B cell (primary cell): ENCODE measurements around the gene CCNB3. TPM values are rescaled to one million over a fixed set of nuclear protein-coding genes. Genes with fewer than 3 reads are reported as not detected.

Source experiments
- ATAC-seq: fragments of 200-7000 bp; cut with Tn5 transposase; one replicate; pipeline ENCODE4 v1.10.0; 2021; ENCODE audit warnings: low read depth, mild to moderate bottlenecking, moderate number of reproducible peaks, moderate library complexity
- CTCF ChIA-PET: fragments of 350-600 bp; sonication (Branson Sonifier 250); formaldehyde crosslinking; loops from one replicate; lab custom pipeline; 2021; ENCODE audit warnings: antibody characterized with exemption, inconsistent platforms; lab: Charles Lee
- POLR2A ChIA-PET: fragments of 350-600 bp; sonication (Branson Sonifier 250); formaldehyde crosslinking; loops from one replicate; lab custom pipeline; 2021; ENCODE audit warnings: antibody characterized with exemption; lab: Charles Lee
- DNase-seq: peaks from one replicate; pipeline ENCODE4 v3.0.0; 2013
- H2AFZ ChIP-seq: 2 replicates; pipeline ENCODE4 v1.6.1; 2012; ENCODE audit warnings: mild to moderate bottlenecking, low read depth, low read length; ENCODE audit not compliant: insufficient read depth, poor library complexity, severe bottlenecking
- H3K27ac ChIP-seq, 2 donors: 1 replicate in 1 of 2; 2 replicates in 1 of 2; pipeline ENCODE4 v1.5.1; 2012 to 2013; ENCODE audit warnings: low read length in 2 of 2, mild to moderate bottlenecking in 2 of 2, moderate library complexity in 1 of 2
- H3K27me3 ChIP-seq, 4 experiments: fragments of 200-600 bp in 1 of 4; sonication (generic) in 1 of 4; replicated peaks in 1 of 4; 1 replicate in 2 of 4; 2 replicates in 2 of 4; pipeline versions ENCODE4 v1.6.1 to v1.7.0; 2013 to 2016; ENCODE audit warnings: low read length in 3 of 4, mild to moderate bottlenecking in 2 of 4, mixed read lengths in 1 of 4, moderate library complexity in 1 of 4; ENCODE audit not compliant: insufficient read depth in 4 of 4, control insufficient read depth in 3 of 4; ENCODE audit errors: control extremely low read depth in 1 of 4
- H3K36me3 ChIP-seq, 2 experiments: replicated peaks in 1 of 2; 1 replicate in 1 of 2; 2 replicates in 1 of 2; pipeline versions ENCODE4 v1.6.1 to v1.7.1; 2013; ENCODE audit warnings: low read length in 1 of 2; ENCODE audit not compliant: insufficient read depth in 2 of 2, control insufficient read depth in 1 of 2; ENCODE audit errors: control extremely low read depth in 1 of 2, extremely low read depth in 1 of 2
- H3K4me1 ChIP-seq, 2 donors: fragments of 200-600 bp in 1 of 2; sonication (generic) in 1 of 2; 1 replicate in 1 of 2; 2 replicates in 1 of 2; pipeline versions ENCODE4 v1.5.1 to v1.6.1; 2013 to 2017; ENCODE audit warnings: low read length in 2 of 2; ENCODE audit not compliant: control insufficient read depth in 2 of 2, insufficient read depth in 2 of 2
- H3K4me2 ChIP-seq: replicated peaks from 2 replicates; pipeline ENCODE3; 2012; ENCODE audit warnings: mild to moderate bottlenecking, low read depth, low read length; ENCODE audit not compliant: poor library complexity, severe bottlenecking
- H3K4me3 ChIP-seq, 5 experiments: fragments of 200-600 bp in 1 of 5; sonication (generic) in 1 of 5; 1 replicate in 3 of 5; 2 replicates in 2 of 5; pipeline versions ENCODE4 v1.5.1 to v1.7.0; 2011 to 2016; ENCODE audit warnings: low read length in 4 of 5, mild to moderate bottlenecking in 4 of 5, low read depth in 2 of 5, control low read depth in 1 of 5, moderate library complexity in 1 of 5; ENCODE audit not compliant: insufficient read depth in 1 of 5; ENCODE audit errors: control extremely low read depth in 1 of 5, extremely low read depth in 1 of 5
- H3K79me2 ChIP-seq: fragments of 200-600 bp; sonication (generic); one replicate; pipeline ENCODE4 v1.6.0; 2016; ENCODE audit warnings: low read length; ENCODE audit not compliant: control insufficient read depth, insufficient read depth
- H3K9ac ChIP-seq: fragments of 200-600 bp; sonication (generic); 2 replicates; pipeline ENCODE4 v1.6.1; 2017; ENCODE audit warnings: mild to moderate bottlenecking, low read length, moderate library complexity
- H3K9me3 ChIP-seq, 3 donors: one replicate each; pipeline versions ENCODE4 v1.6.1 to v1.7.1; 2013; ENCODE audit warnings: low read length in 2 of 3; ENCODE audit not compliant: control insufficient read depth in 2 of 3, insufficient read depth in 1 of 3; ENCODE audit errors: control extremely low read depth in 1 of 3
- H4K20me1 ChIP-seq: 2 replicates; pipeline ENCODE4 v1.6.0; 2012; ENCODE audit warnings: mild to moderate bottlenecking, low read length; ENCODE audit not compliant: insufficient read depth, control insufficient read depth, poor library complexity, severe bottlenecking
- H3K27ac Mint-ChIP-seq: one replicate; pipeline ENCODE4 v1.8.0; 2021; ENCODE audit warnings: mixed read lengths
- H3K27me3 Mint-ChIP-seq: one replicate; pipeline ENCODE4 v1.8.0; 2021; ENCODE audit warnings: mixed read lengths
- H3K4me1 Mint-ChIP-seq: one replicate; pipeline ENCODE4 v1.8.0; 2021; ENCODE audit warnings: mixed read lengths
- H3K4me3 Mint-ChIP-seq: one replicate; pipeline ENCODE4 v1.8.0; 2021; ENCODE audit warnings: mixed read lengths
- H3K9me3 Mint-ChIP-seq: one replicate; pipeline ENCODE4 v1.8.0; 2022; ENCODE audit warnings: mixed read lengths; ENCODE audit not compliant: insufficient read depth
- EZH2 ChIP-seq: IDR thresholded peaks from 2 replicates; pipeline ENCODE4 v1.6.1; 2012; ENCODE audit warnings: borderline replicate concordance, low read depth, mild to moderate bottlenecking, moderate library complexity, low read length; ENCODE audit not compliant: insufficient read depth, poor library complexity, severe bottlenecking
- WGBS: methylation state at CpG from one replicate; pipeline ENCODE4 v1.1.5; 2013; ENCODE audit warnings: missing lambda C conversion rate; ENCODE audit not compliant: insufficient coverage; 5-methylcytosine and 5-hydroxymethylcytosine counted together
- intact Hi-C: fragments of 100-400 bp; cut with micrococcal nuclease; formaldehyde crosslinking; loops from one replicate; pipeline ENCODE4 v1.10.0; 2022
- polyA plus RNA-seq: library from polyadenylated mRNA; depleted of rRNA; stranded (reverse); fragments of >200 nt; gene quantifications from 2 replicates; pipeline ENCODE4 v1.2.3, GENCODE V29; 2012
- total RNA-seq, 2 donors: library from RNA; stranded (reverse); fragments of 120-200 nt in 1 of 2; gene quantifications; 1 replicate in 1 of 2; 2 replicates in 1 of 2; pipeline versions ENCODE4 v1.2.3 to v1.2.4, GENCODE V29; 2013 to 2022
- TF ChIP-seq, protein P1 (sequence below): fragments of 200-600 bp; IDR thresholded peaks from one replicate; pipeline ENCODE4 v1.8.0; 2022; ENCODE audit warnings: antibody characterized with exemption, mild to moderate bottlenecking

Gene CCNB3
- total and polyA plus RNA-seq, 2 donors (not counting 1 experiment from before 2014, with no cell fraction given): 0.07 to 0.19 TPM

DNA sequence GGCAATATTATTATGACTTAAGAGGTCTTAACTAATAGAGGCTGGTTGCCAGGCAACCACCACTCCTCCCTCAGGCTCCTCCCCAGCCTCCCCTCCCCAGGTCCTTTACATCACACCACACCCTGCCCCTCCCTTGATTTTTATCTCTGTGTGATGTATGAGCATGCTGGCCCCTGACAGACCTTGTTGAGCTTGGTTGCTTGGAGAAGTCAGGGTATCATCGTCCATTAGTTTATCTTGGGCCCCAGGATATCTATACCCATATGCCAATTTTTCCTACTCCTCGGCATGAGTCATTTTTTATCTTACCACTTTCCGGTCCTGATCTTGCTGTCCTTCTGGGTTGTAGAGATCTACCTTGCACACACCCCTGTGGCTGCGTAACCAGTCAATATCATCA lies 6.2 kb upstream of the CCNB3 start:
- intact Hi-C loops: no loop called here
- Histone ChIP-seq H3K9me3 (no peaks in the 10 kb centered on the region), H3K79me2 (no peaks in the 10 kb centered on the region), H3K4me3 (no peak overlapping the region), H3K4me1 (no peaks in the 10 kb centered on the region), H3K27me3 (no peaks in the 10 kb centered on the region), H2AFZ (no peak overlapping the region), H3K27ac (no peak overlapping the region), H4K20me1 (no peaks in the 10 kb centered on the region), H3K9ac (no peak overlapping the region), H3K36me3 (no peaks in the 10 kb centered on the region), H3K4me2 (no peak overlapping the region)
- ATAC-seq: no peak
- ChIA-PET POLR2A (no interaction called here), CTCF (no interaction called here)
- H3K4me3 Mint-ChIP-seq: no peak overlapping the region
- WGBS: 100% methylated on average over 2 of the region's 4 CpGs
- no peak for TF ChIP-seq EZH2
- TF ChIP-seq, protein P1, sequence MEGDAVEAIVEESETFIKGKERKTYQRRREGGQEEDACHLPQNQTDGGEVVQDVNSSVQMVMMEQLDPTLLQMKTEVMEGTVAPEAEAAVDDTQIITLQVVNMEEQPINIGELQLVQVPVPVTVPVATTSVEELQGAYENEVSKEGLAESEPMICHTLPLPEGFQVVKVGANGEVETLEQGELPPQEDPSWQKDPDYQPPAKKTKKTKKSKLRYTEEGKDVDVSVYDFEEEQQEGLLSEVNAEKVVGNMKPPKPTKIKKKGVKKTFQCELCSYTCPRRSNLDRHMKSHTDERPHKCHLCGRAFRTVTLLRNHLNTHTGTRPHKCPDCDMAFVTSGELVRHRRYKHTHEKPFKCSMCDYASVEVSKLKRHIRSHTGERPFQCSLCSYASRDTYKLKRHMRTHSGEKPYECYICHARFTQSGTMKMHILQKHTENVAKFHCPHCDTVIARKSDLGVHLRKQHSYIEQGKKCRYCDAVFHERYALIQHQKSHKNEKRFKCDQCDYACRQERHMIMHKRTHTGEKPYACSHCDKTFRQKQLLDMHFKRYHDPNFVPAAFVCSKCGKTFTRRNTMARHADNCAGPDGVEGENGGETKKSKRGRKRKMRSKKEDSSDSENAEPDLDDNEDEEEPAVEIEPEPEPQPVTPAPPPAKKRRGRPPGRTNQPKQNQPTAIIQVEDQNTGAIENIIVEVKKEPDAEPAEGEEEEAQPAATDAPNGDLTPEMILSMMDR: no peak
- DNase-seq: no peak
- H3K27ac Mint-ChIP-seq: no peak overlapping the region
- no peaks in the 10 kb centered on the region for H3K9me3 Mint-ChIP-seq
- H3K4me1 Mint-ChIP-seq: peaks cover under 1% of the 10 kb centered on the region
- H3K27me3 Mint-ChIP-seq: peaks cover 18% of the 10 kb centered on the region

DNA sequence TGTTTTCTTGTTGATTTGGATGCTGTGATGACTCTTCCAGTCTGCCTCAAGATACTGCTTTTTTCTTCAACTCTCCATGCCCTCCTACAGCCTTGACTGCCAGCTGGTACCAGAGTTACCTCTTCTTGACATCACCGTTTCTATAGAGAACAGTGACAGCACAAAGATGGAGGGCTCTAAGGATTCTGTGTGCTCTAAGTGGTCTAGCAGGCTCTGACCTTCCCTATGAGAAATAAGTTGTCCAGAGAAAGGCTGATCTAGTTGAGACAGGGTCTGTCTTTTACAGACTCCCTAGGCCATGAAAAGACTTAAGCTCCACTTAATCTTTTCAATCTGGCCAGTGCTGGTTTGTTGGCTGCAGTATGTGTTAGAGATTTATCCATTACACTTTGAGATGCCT lies 3.7 kb upstream of the CCNB3 start, which contains the start of gene AKAP4:
TSS of gene AKAP4 (minus strand) at position 101 of the 400 bp plus-strand sequence. CDS start 118 bp downstream, outside the sequence.
- no peak within 1 kb of the TSS for H2AFZ ChIP-seq
- no peaks in the 10 kb centered on the region for H3K9me3 ChIP-seq
- no peaks in the 10 kb centered on the region for H3K27me3 ChIP-seq
- H3K27ac ChIP-seq: no peak within 1 kb of the TSS
- no peaks in the 10 kb centered on the region for H3K9me3 Mint-ChIP-seq
- no peak within 1 kb of the TSS for H3K27ac Mint-ChIP-seq
- no peaks in the 10 kb centered on the region for H4K20me1 ChIP-seq
- TF ChIP-seq, protein P1: no peak
- no peak for TF ChIP-seq EZH2
- no peak within 1 kb of the TSS for H3K4me3 ChIP-seq
- CTCF ChIA-PET: no interaction called here
- WGBS: no CpG with 5 or more reads among the region's 1 CpG
- POLR2A ChIA-PET: no interaction called here
- no peak within 1 kb of the TSS for H3K9ac ChIP-seq
- H3K4me1 Mint-ChIP-seq: peaks cover 11% of the 10 kb centered on the region
- no peaks in the 10 kb centered on the region for H3K79me2 ChIP-seq
- H3K36me3 ChIP-seq: no peaks in the 10 kb centered on the region
- intact Hi-C loops: no loop called here
- peaks cover 5 to 6% of the 10 kb centered on the region in 2 donors for H3K4me1 ChIP-seq
- no peak for ATAC-seq
- DNase-seq: no peak
- H3K4me2 ChIP-seq: no peak within 1 kb of the TSS
- no peak within 1 kb of the TSS for H3K4me3 Mint-ChIP-seq
- peaks cover 18% of the 10 kb centered on the region for H3K27me3 Mint-ChIP-seq
